ENCODE data around the gene MAP7D3. TPM values are rescaled to one million over a fixed set of nuclear protein-coding genes. Genes with fewer than 3 reads are reported as not detected.

Gene MAP7D3
- total and polyA plus RNA-seq, 2 donors = 9.2 to 9.4 TPM

- Histone ChIP-seq H3K27me3 (ENCODE audit: control insufficient read depth in 2 of 2, insufficient read depth in 1 of 2, low read length in 1 of 2) (no peaks in the 10 kb centered on the region), H3K4me1 (ENCODE audit: control insufficient read depth in 2 of 2, insufficient read depth in 2 of 2, low read length in 2 of 2) (peaks cover 9 to 15% of the 10 kb centered on the region in 2 donors)
- WGBS = 95% methylated on average over 4 of the region's 4 CpGs
Measured at GRCh38 chrX:136195247-136195646, 56.0 kb downstream of the MAP7D3 start.

GRCh38 chrX:136194536-136194935 lies 56.7 kb downstream of the MAP7D3 start:
- WGBS = 99% methylated on average over 2 of the region's 2 CpGs

More at GRCh38 chrX:136195247-136195646, 56.0 kb downstream of the MAP7D3 start:
- Histone ChIP-seq H3K4me3 (ENCODE audit: low read length in 2 of 2) (no peak overlapping the region), H3K36me3 (ENCODE audit: control insufficient read depth in 2 of 2, insufficient read depth in 2 of 2, low read length in 1 of 2) (no peaks in the 10 kb centered on the region), H3K9me3 (ENCODE audit: control insufficient read depth in 2 of 2, insufficient read depth in 1 of 2, low read length in 1 of 2) (no peaks in the 10 kb centered on the region), H3K27ac (ENCODE audit: low read depth in 1 of 2, low read length in 1 of 2) (no peak overlapping the region)
- DNase-seq (ENCODE audit: low read depth in 6 of 9, low spot score in 9 of 9) = no peak

GRCh38 chrX:136193771-136194170 lies 57.4 kb downstream of the MAP7D3 start:
- H3K4me3 ChIP-seq (ENCODE audit: low read length in 2 of 2) = no peak overlapping the region
- no peaks in the 10 kb centered on the region for H3K27me3 ChIP-seq (ENCODE audit: control insufficient read depth in 2 of 2, insufficient read depth in 1 of 2, low read length in 1 of 2)
- no peaks in the 10 kb centered on the region for H3K9me3 ChIP-seq (ENCODE audit: control insufficient read depth in 2 of 2, insufficient read depth in 1 of 2, low read length in 1 of 2)
- 20% methylated on average over 4 of the region's 4 CpGs for WGBS
- DNase-seq (ENCODE audit: low read depth in 6 of 9, low spot score in 9 of 9) = peak in 3 of 9 donors; percentile 9 to 38 (median 26)
- no peaks in the 10 kb centered on the region for H3K36me3 ChIP-seq (ENCODE audit: control insufficient read depth in 2 of 2, insufficient read depth in 2 of 2, low read length in 1 of 2)
- peaks cover 9 to 15% of the 10 kb centered on the region in 2 donors for H3K4me1 ChIP-seq (ENCODE audit: control insufficient read depth in 2 of 2, insufficient read depth in 2 of 2, low read length in 2 of 2)
- H3K27ac ChIP-seq (ENCODE audit: low read depth in 1 of 2, low read length in 1 of 2) = no peak overlapping the region

More at GRCh38 chrX:136194536-136194935, 56.7 kb downstream of the MAP7D3 start:
- no peak for DNase-seq (ENCODE audit: low read depth in 6 of 9, low spot score in 9 of 9)
- H3K27ac ChIP-seq (ENCODE audit: low read depth in 1 of 2, low read length in 1 of 2) = no peak overlapping the region
- H3K4me3 ChIP-seq (ENCODE audit: low read length in 2 of 2) = no peak overlapping the region
- no peaks in the 10 kb centered on the region for H3K36me3 ChIP-seq (ENCODE audit: control insufficient read depth in 2 of 2, insufficient read depth in 2 of 2, low read length in 1 of 2)
- H3K9me3 ChIP-seq (ENCODE audit: control insufficient read depth in 2 of 2, insufficient read depth in 1 of 2, low read length in 1 of 2) = no peaks in the 10 kb centered on the region
- H3K4me1 ChIP-seq (ENCODE audit: control insufficient read depth in 2 of 2, insufficient read depth in 2 of 2, low read length in 2 of 2) = peaks cover 9 to 15% of the 10 kb centered on the region in 2 donors
- H3K27me3 ChIP-seq (ENCODE audit: control insufficient read depth in 2 of 2, insufficient read depth in 1 of 2, low read length in 1 of 2) = no peaks in the 10 kb centered on the region

GRCh38 chrX:136192839-136193414 lies 58.3 kb downstream of the MAP7D3 start:
- Histone ChIP-seq H3K27ac (ENCODE audit: low read depth in 1 of 2, low read length in 1 of 2) (no peak overlapping the region), H3K36me3 (ENCODE audit: control insufficient read depth in 2 of 2, insufficient read depth in 2 of 2, low read length in 1 of 2) (no peaks in the 10 kb centered on the region), H3K4me1 (ENCODE audit: control insufficient read depth in 2 of 2, insufficient read depth in 2 of 2, low read length in 2 of 2) (peaks cover 9 to 15% of the 10 kb centered on the region in 2 donors), H3K9me3 (ENCODE audit: control insufficient read depth in 2 of 2, insufficient read depth in 1 of 2, low read length in 1 of 2) (no peaks in the 10 kb centered on the region), H3K27me3 (ENCODE audit: control insufficient read depth in 2 of 2, insufficient read depth in 1 of 2, low read length in 1 of 2) (no peaks in the 10 kb centered on the region), H3K4me3 (ENCODE audit: low read length in 2 of 2) (no peak overlapping the region)
- 10% methylated on average over 3 of the region's 3 CpGs for WGBS
- no peak for DNase-seq (ENCODE audit: low read depth in 6 of 9, low spot score in 9 of 9)

- 58% methylated on average over 2 of the region's 2 CpGs for WGBS
- no peaks in the 10 kb centered on the region for H3K9me3 ChIP-seq (ENCODE audit: control insufficient read depth in 2 of 2, insufficient read depth in 1 of 2, low read length in 1 of 2)
- H3K27me3 ChIP-seq (ENCODE audit: control insufficient read depth in 2 of 2, insufficient read depth in 1 of 2, low read length in 1 of 2) = no peaks in the 10 kb centered on the region
- H3K36me3 ChIP-seq (ENCODE audit: control insufficient read depth in 2 of 2, insufficient read depth in 2 of 2, low read length in 1 of 2) = no peaks in the 10 kb centered on the region
- H3K27ac ChIP-seq (ENCODE audit: low read depth in 1 of 2, low read length in 1 of 2) = no peak overlapping the region
- no peak overlapping the region for H3K4me3 ChIP-seq (ENCODE audit: low read length in 2 of 2)
- H3K4me1 ChIP-seq (ENCODE audit: control insufficient read depth in 2 of 2, insufficient read depth in 2 of 2, low read length in 2 of 2) = peaks cover 9 to 15% of the 10 kb centered on the region in 2 donors
- no peak for DNase-seq (ENCODE audit: low read depth in 6 of 9, low spot score in 9 of 9)
Measured at GRCh38 chrX:136192135-136192534, 59.1 kb downstream of the MAP7D3 start.

GRCh38 chrX:136191171-136191570 lies 60.0 kb downstream of the MAP7D3 start:
- H3K27ac ChIP-seq (ENCODE audit: low read depth in 1 of 2, low read length in 1 of 2) = no peak overlapping the region
- peaks cover 9 to 13% of the 10 kb centered on the region in 2 donors for H3K4me1 ChIP-seq (ENCODE audit: control insufficient read depth in 2 of 2, insufficient read depth in 2 of 2, low read length in 2 of 2)
- H3K4me3 ChIP-seq (ENCODE audit: low read length in 2 of 2) = no peak overlapping the region
- H3K27me3 ChIP-seq (ENCODE audit: control insufficient read depth in 2 of 2, insufficient read depth in 1 of 2, low read length in 1 of 2) = no peaks in the 10 kb centered on the region
- no peaks in the 10 kb centered on the region for H3K36me3 ChIP-seq (ENCODE audit: control insufficient read depth in 2 of 2, insufficient read depth in 2 of 2, low read length in 1 of 2)
- H3K9me3 ChIP-seq (ENCODE audit: control insufficient read depth in 2 of 2, insufficient read depth in 1 of 2, low read length in 1 of 2) = no peaks in the 10 kb centered on the region
- WGBS = 88% methylated on average over 6 of the region's 6 CpGs
- DNase-seq (ENCODE audit: low read depth in 6 of 9, low spot score in 9 of 9) = no peak

- Histone ChIP-seq H3K27ac (ENCODE audit: low read depth in 1 of 2, low read length in 1 of 2) (no peak overlapping the region), H3K27me3 (ENCODE audit: control insufficient read depth in 2 of 2, insufficient read depth in 1 of 2, low read length in 1 of 2) (no peaks in the 10 kb centered on the region), H3K4me1 (ENCODE audit: control insufficient read depth in 2 of 2, insufficient read depth in 2 of 2, low read length in 2 of 2) (peaks cover 9 to 13% of the 10 kb centered on the region in 2 donors), H3K36me3 (ENCODE audit: control insufficient read depth in 2 of 2, insufficient read depth in 2 of 2, low read length in 1 of 2) (no peaks in the 10 kb centered on the region), H3K4me3 (ENCODE audit: low read length in 2 of 2) (no peak overlapping the region), H3K9me3 (ENCODE audit: control insufficient read depth in 2 of 2, insufficient read depth in 1 of 2, low read length in 1 of 2) (no peaks in the 10 kb centered on the region)
- no peak for DNase-seq (ENCODE audit: low read depth in 6 of 9, low spot score in 9 of 9)
- 99% methylated on average over 10 of the region's 10 CpGs for WGBS
Measured at GRCh38 chrX:136190038-136190713, 61.0 kb downstream of the MAP7D3 start.

GRCh38 chrX:136189222-136189621 lies 62.0 kb downstream of the MAP7D3 start:
- Histone ChIP-seq H3K4me1 (ENCODE audit: control insufficient read depth in 2 of 2, insufficient read depth in 2 of 2, low read length in 2 of 2) (peaks cover 9 to 13% of the 10 kb centered on the region in 2 donors), H3K27ac (ENCODE audit: low read depth in 1 of 2, low read length in 1 of 2) (no peak overlapping the region), H3K9me3 (ENCODE audit: control insufficient read depth in 2 of 2, insufficient read depth in 1 of 2, low read length in 1 of 2) (no peaks in the 10 kb centered on the region), H3K4me3 (ENCODE audit: low read length in 2 of 2) (no peak overlapping the region), H3K36me3 (ENCODE audit: control insufficient read depth in 2 of 2, insufficient read depth in 2 of 2, low read length in 1 of 2) (no peaks in the 10 kb centered on the region), H3K27me3 (ENCODE audit: control insufficient read depth in 2 of 2, insufficient read depth in 1 of 2, low read length in 1 of 2) (no peaks in the 10 kb centered on the region)
- WGBS = 95% methylated on average over 2 of the region's 2 CpGs
- DNase-seq (ENCODE audit: low read depth in 6 of 9, low spot score in 9 of 9) = no peak

GRCh38 chrX:136186023-136186413 lies 65.2 kb downstream of the MAP7D3 start:
- WGBS = 38% methylated on average over 3 of the region's 3 CpGs
- no peaks in the 10 kb centered on the region for H3K36me3 ChIP-seq (ENCODE audit: control insufficient read depth in 2 of 2, insufficient read depth in 2 of 2, low read length in 1 of 2)
- no peak for DNase-seq (ENCODE audit: low read depth in 6 of 9, low spot score in 9 of 9)
- H3K27ac ChIP-seq (ENCODE audit: low read depth in 1 of 2, low read length in 1 of 2) = no peak overlapping the region
- H3K27me3 ChIP-seq (ENCODE audit: control insufficient read depth in 2 of 2, insufficient read depth in 1 of 2, low read length in 1 of 2) = no peaks in the 10 kb centered on the region
- H3K4me3 ChIP-seq (ENCODE audit: low read length in 2 of 2) = no peak overlapping the region
- no peaks in the 10 kb centered on the region for H3K9me3 ChIP-seq (ENCODE audit: control insufficient read depth in 2 of 2, insufficient read depth in 1 of 2, low read length in 1 of 2)
- no peaks in the 10 kb centered on the region for H3K4me1 ChIP-seq (ENCODE audit: control insufficient read depth in 2 of 2, insufficient read depth in 2 of 2, low read length in 2 of 2)

All from thymus (tissue), 11 donors.